Measurements from ENCODE around the gene PEX26. TPM values are rescaled to one million over a fixed set of nuclear protein-coding genes. Genes with fewer than 3 reads are reported as not detected.
"Not testable (repeated sequence)": the region's sequence is repeated elsewhere in the genome, so short reads cannot be mapped to it uniquely, and the experiment has no call there.

PEX26 gene
- total and polyA plus RNA-seq, 9 of the 15 experiments (the other 6 are each of a cell fraction or from before 2014, with no cell fraction given), result 0.35 to 39.6 (median 17.4) TPM

DNA sequence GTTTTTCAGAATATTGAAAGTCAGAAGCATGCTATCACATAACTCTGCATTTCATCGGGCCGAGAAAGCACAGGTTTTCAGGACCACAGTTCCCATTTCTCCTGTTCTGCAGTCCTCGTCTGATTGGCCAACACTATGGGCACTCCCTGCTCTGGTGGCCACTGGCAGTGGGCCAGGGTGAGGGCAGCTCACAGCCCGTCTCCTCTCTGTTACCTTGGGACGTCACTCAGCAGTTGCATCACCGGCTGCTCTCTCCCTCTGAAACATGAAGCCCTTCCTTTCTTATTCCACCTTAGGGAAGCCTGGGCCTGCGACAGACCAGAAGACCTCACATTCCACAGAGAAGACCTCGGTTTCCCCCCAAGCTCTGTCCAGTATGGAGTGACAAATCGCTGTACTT, 42.0 kb upstream of the PEX26 start (continued):
- TF ChIP-seq ZNF592 (IDR thresholded peaks at IDR 0.05), result no peak
- TF ChIP-seq SPI1 (IDR thresholded peaks at IDR 0.05; ENCODE audit: borderline replicate concordance, low read depth, low read length), result no peak
- TF ChIP-seq IRF2 (CRISPR knock-in tag; IDR thresholded peaks at IDR 0.05), result no peak
- TF ChIP-seq ADNP (tag; IDR thresholded peaks at IDR 0.05), result no peak

GRCh38 chr22:18040898-18041297, 36.9 kb upstream of the PEX26 start:
- intact Hi-C loops (cut with micrococcal nuclease); ATAC-seq; H2AFZ ChIP-seq (ENCODE audit: low read depth, low read length); DNase-seq (ENCODE audit: extremely low read depth in 1 of 4, low spot score in 3 of 4); H3K79me2 ChIP-seq (ENCODE audit: control insufficient read depth, insufficient read depth, low read length); H3K9me1 ChIP-seq (ENCODE audit: control insufficient read depth, insufficient read depth, low read length); H3K4me1 ChIP-seq (replicated peaks in 1 of 2; ENCODE audit: control insufficient read depth in 2 of 2, insufficient read depth in 2 of 2, low read length in 2 of 2); in situ Hi-C loops (cut with MboI); H3K27ac ChIP-seq (ENCODE audit: extremely low read depth, low read depth, low read length); H3K4me3 ChIP-seq; FAIRE-seq; H3K36me3 ChIP-seq (ENCODE audit: control insufficient read depth, insufficient read depth, low read length); H3K9me3 ChIP-seq (replicated peaks; ENCODE audit: control insufficient read depth, insufficient read depth, low read depth, low read length); H3K9ac ChIP-seq (ENCODE audit: insufficient read depth in 1 of 2, low read depth in 2 of 2, low read length in 2 of 2); H4K20me1 ChIP-seq (replicated peaks; ENCODE audit: control insufficient read depth, insufficient read depth, low read length); BruUV-seq (replicated peaks); CTCF ChIA-PET (ENCODE audit: low intra/inter-chr PET ratio); H3K4me2 ChIP-seq (ENCODE audit: insufficient read depth, low read length): not testable (repeated sequence)
- WGBS (ENCODE audit: insufficient coverage, low coverage, missing lambda C conversion rate), result 23% methylated on average over 5 of the region's 6 CpGs
- H3K27me3 ChIP-seq (ENCODE audit: control insufficient read depth in 2 of 2, insufficient read depth in 2 of 2, low read length in 2 of 2), result peaks cover 36 to 47% of the 10 kb centered on the region in 2 experiments
- POLR2A ChIA-PET, result interaction anchor here (1.1 kb wide), 1 partner anchor 12 kb away, joined by 3 read pairs; no protein-coding TSS in a partner anchor
